Thyroid gland (tissue), 4 donors: ENCODE data around the gene ADAMTS17. TPM values are rescaled to one million over a fixed set of nuclear protein-coding genes. Genes with fewer than 3 reads are reported as not detected.

ENCODE experiments used
- DNase-seq, 2 donors: peaks; one replicate each; pipeline ENCODE4 v3.0.0-alpha.2; 2019
- H3K27ac ChIP-seq, 3 donors: fragments of 200-600 bp; sonication (generic); 1 replicate in 2 of 3; 2 replicates in 1 of 3; pipeline ENCODE4 v1.5.1; 2016 to 2019; ENCODE audit warnings: mild to moderate bottlenecking in 1 of 3, moderate library complexity in 1 of 3
- H3K27me3 ChIP-seq: fragments of 200-600 bp; sonication (generic); one replicate; pipeline ENCODE4 v1.5.1; 2019
- H3K36me3 ChIP-seq, 2 donors: fragments of 200-600 bp; sonication (generic); one replicate each; pipeline ENCODE4 v1.5.1; 2016 to 2019
- H3K4me1 ChIP-seq, 2 donors: fragments of 200-600 bp; sonication (generic); one replicate each; pipeline ENCODE4 v1.5.1; 2017 to 2019
- H3K4me3 ChIP-seq, 3 donors: fragments of 200-600 bp; sonication (generic); replicated peaks in 1 of 3; 1 replicate in 2 of 3; 2 replicates in 1 of 3; pipeline ENCODE4 v1.5.1; 2016; ENCODE audit warnings: mild to moderate bottlenecking in 1 of 3
- H3K9me3 ChIP-seq: fragments of 200-600 bp; sonication (generic); one replicate; pipeline ENCODE4 v1.5.1; 2017
- CTCF ChIP-seq, 6 experiments: fragments of 200-600 bp in 3 of 6; fragments of 450-650 bp in 3 of 6; sonication (generic) in 3 of 6; IDR thresholded peaks; one replicate each; pipeline ENCODE4 v1.5.1; 2016 to 2019; ENCODE audit warnings: antibody characterized with exemption in 6 of 6, mild to moderate bottlenecking in 2 of 6, inconsistent platforms in 1 of 6, moderate library complexity in 1 of 6
- POLR2A ChIP-seq, 2 donors: fragments of 450-650 bp; IDR thresholded peaks; one replicate each; pipeline ENCODE4 v1.6.1; 2017; ENCODE audit warnings: antibody characterized with exemption in 2 of 2, mild to moderate bottlenecking in 2 of 2, moderate library complexity in 1 of 2
- WGBS, 2 donors: methylation state at CpG; one replicate each; pipeline ENCODE4 v1.1.5; 2017; 5-methylcytosine and 5-hydroxymethylcytosine counted together
- intact Hi-C: fragments of 100-400 bp; cut with DNase I; formaldehyde crosslinking; loops from one replicate; pipeline ENCODE4 v1.15.1; 2023
- total RNA-seq, 4 donors: library from RNA; depleted of rRNA; stranded (reverse); fragments of >200 nt; gene quantifications; one replicate each; pipeline ENCODE4 v1.2.3, GENCODE V29; 2016

Gene ADAMTS17
- total RNA-seq, 4 donors from 2014 or later, result 3.5 to 667 (median 5.3) TPM

GRCh38 chr15:100310513-100311153 is 31.1 kb downstream of the ADAMTS17 start:
- 71 to 74% methylated on average over 14 of the region's 14 CpGs for WGBS, 2 donors
- Histone ChIP-seq H3K4me3 (no peak overlapping the region), H3K27me3 (no peaks in the 10 kb centered on the region), H3K27ac (no peak overlapping the region), H3K36me3 (no peaks in the 10 kb centered on the region), H3K4me1 (no peaks in the 10 kb centered on the region), H3K9me3 (no peaks in the 10 kb centered on the region)
- TF ChIP-seq CTCF (IDR thresholded peaks at IDR 0.05) (no peak), POLR2A (IDR thresholded peaks at IDR 0.05) (no peak)
- no peak for DNase-seq
- intact Hi-C loops, result no loop called here

- no peaks in the 10 kb centered on the region for H3K27me3 ChIP-seq
- H3K4me3 ChIP-seq, result no peak overlapping the region
- no peak for DNase-seq
- TF ChIP-seq CTCF (IDR thresholded peaks at IDR 0.05) (no peak), POLR2A (IDR thresholded peaks at IDR 0.05) (no peak)
- no peaks in the 10 kb centered on the region for H3K4me1 ChIP-seq
- H3K9me3 ChIP-seq, result no peaks in the 10 kb centered on the region
- no peaks in the 10 kb centered on the region for H3K36me3 ChIP-seq
- WGBS, 2 donors, result 60 to 76% methylated on average over 8 of the region's 8 CpGs
- intact Hi-C loops, result no loop called here
- H3K27ac ChIP-seq, result no peak overlapping the region
These were observed 31.8 kb downstream of the ADAMTS17 start for GRCh38 chr15:100310041-100310405.

GRCh38 chr15:100309109-100310040 is 32.4 kb downstream of the ADAMTS17 start:
- H3K9me3 ChIP-seq, result no peaks in the 10 kb centered on the region
- WGBS, 2 donors, result 85 to 89% methylated on average over 21 to 24 of the region's 25 CpGs
- intact Hi-C loops, result no loop called here
- no peak for TF ChIP-seq CTCF (IDR thresholded peaks at IDR 0.05)
- TF ChIP-seq POLR2A (IDR thresholded peaks at IDR 0.05), result no peak
- H3K27ac ChIP-seq, result no peak overlapping the region
- H3K27me3 ChIP-seq, result no peaks in the 10 kb centered on the region
- H3K36me3 ChIP-seq, result no peaks in the 10 kb centered on the region
- DNase-seq, result no peak
- no peak overlapping the region for H3K4me3 ChIP-seq
- no peaks in the 10 kb centered on the region for H3K4me1 ChIP-seq

GRCh38 chr15:100308608-100309007 is 33.2 kb downstream of the ADAMTS17 start:
- TF ChIP-seq POLR2A (IDR thresholded peaks at IDR 0.05) (no peak), CTCF (IDR thresholded peaks at IDR 0.05) (no peak)
- 71 to 72% methylated on average over 4 of the region's 4 CpGs for WGBS, 2 donors
- no peak overlapping the region for H3K27ac ChIP-seq
- no peaks in the 10 kb centered on the region for H3K4me1 ChIP-seq
- no peaks in the 10 kb centered on the region for H3K36me3 ChIP-seq
- H3K9me3 ChIP-seq, result no peaks in the 10 kb centered on the region
- no peak overlapping the region for H3K4me3 ChIP-seq
- H3K27me3 ChIP-seq, result no peaks in the 10 kb centered on the region
- intact Hi-C loops, result no loop called here
- no peak for DNase-seq

GRCh38 chr15:100308213-100308600 is 33.6 kb downstream of the ADAMTS17 start:
- Histone ChIP-seq H3K36me3 (no peaks in the 10 kb centered on the region), H3K4me3 (no peak overlapping the region), H3K9me3 (no peaks in the 10 kb centered on the region), H3K27me3 (no peaks in the 10 kb centered on the region), H3K4me1 (no peaks in the 10 kb centered on the region), H3K27ac (no peak overlapping the region)
- DNase-seq, result no peak
- TF ChIP-seq POLR2A (IDR thresholded peaks at IDR 0.05) (no peak), CTCF (IDR thresholded peaks at IDR 0.05) (no peak)
- intact Hi-C loops, result no loop called here
- WGBS, 2 donors, result 60 to 67% methylated on average over 7 of the region's 7 CpGs
